NCI-H1092 (cell line): ENCODE measurements around the gene NXT1.
"Not testable (repeated sequence)": the region's sequence is repeated elsewhere in the genome, so short reads cannot be mapped to it uniquely, and the experiment has no call there.

ENCODE experiments used
- DNase-seq: peaks from one replicate; lab custom pipeline; 2025; lab: John Stamatoyannopoulos, UW

NXT1 gene

DNA sequence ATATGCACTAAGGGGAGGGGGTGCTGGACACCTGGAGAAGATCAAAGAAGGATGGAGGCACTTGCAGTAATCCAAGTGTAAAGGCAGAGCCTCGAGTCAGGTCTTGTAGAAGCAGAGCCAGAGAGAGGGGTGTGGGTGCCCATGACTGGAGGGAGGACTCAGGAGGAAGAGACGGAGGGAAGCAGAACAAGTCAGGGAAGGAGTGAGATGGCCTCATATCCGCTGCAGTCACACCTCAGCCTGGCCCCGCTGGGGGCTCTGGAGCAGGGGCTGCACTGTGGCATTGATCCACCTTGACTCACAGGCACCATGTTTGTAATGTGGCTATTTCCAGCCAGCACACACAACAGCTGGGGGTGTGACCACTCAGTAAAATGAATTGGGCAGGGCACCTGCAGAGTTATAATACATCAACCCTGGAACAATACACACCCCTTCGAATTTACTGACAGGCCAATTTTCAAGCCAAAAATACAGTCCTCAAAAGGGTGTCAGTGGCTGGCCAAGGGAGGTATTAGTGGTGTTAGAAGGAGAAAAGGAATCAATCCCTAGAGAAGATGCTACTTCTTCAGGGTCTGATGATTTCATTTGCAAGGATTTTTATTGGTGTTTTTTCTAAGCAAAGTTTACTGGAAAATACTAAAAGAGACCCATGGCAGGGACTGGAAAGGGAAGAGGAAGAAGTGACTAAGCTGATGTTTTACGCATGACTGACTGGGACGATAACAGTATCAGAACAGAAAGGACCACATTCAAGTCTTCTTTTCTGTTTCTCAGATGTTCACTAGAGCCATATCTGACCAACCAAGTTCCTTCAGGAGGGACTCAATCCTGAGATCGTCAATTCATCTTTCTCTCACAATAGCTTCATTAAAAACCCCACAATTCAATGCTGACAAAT, 18.9 kb upstream of the NXT1 start:
- no peak for DNase-seq

GRCh38 chr20:23332467-23332866, 18.1 kb upstream of the NXT1 start:
- DNase-seq, result no peak

- no peak for DNase-seq
Measured at GRCh38 chr20:23334111-23334510, 16.5 kb upstream of the NXT1 start.

DNA sequence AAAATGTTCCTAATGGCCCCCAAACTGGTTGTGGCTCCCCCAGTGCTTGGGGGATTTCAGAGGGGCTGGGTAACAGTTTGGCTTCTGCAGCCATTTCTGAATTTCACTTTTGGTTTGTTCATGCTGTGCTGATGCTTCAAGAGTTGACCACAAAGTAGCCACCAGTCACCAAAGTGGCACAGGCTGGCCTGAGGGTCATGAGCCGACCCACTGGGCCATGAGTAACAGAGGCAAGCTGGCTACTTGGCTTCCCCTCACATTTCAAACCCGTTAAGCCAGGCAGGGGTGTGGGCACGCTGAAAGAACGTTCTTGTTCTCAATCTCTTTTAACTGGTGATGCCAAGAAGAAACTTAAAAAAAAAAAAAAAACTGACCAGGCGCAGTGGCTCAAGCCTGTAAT, 15.1 kb upstream of the NXT1 start:
- DNase-seq, result no peak

- no peak for DNase-seq
Measured at GRCh38 chr20:23336476-23336875, 14.1 kb upstream of the NXT1 start.

GRCh38 chr20:23337312-23337711, 13.3 kb upstream of the NXT1 start:
- DNase-seq, result no peak

- no peak for DNase-seq
Measured at GRCh38 chr20:23339986-23340385, 10.6 kb upstream of the NXT1 start.

DNA sequence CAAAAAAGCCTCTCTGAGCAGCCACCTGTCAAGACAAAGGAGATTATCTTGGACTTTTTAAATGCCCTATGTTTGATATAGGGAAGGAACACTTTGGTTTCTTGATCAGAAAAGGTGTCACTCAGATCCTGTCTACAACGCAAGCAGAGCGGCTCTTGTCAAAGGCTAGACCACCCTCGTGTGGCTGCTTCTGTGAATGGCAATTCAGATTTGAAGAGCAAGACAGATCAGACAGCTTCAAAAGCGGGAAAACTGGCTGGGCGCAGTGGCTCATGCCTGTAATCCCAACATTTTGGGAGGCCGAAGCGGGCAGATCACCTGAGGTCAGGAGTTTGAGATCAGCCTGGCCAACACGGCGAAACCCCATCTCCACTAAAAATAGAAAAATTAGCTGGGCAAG, 10.1 kb upstream of the NXT1 start:
- DNase-seq, result peak; percentile 54

DNA sequence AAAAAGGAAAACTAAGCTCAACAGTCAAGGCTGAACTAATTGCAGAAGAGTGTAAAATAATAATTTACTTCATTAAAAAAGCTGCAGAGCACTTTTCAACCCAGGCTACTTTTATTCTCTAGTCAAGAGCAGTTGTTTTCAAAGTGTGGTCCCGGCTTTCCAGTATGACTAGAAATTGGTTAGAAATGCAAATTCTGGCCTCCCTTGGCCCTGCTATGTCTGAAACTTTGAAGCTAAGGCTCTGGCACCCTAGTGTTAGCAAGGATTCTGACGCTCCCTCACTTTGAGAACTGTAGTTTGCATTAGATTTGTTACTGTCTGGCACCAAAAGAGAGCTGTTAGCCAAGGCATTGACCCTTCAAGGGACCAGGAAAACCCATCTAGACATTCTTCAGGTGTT, 9.5 kb upstream of the NXT1 start:
- DNase-seq, result no peak

GRCh38 chr20:23343590-23343989, 7.0 kb upstream of the NXT1 start:
- no peak for DNase-seq

DNA sequence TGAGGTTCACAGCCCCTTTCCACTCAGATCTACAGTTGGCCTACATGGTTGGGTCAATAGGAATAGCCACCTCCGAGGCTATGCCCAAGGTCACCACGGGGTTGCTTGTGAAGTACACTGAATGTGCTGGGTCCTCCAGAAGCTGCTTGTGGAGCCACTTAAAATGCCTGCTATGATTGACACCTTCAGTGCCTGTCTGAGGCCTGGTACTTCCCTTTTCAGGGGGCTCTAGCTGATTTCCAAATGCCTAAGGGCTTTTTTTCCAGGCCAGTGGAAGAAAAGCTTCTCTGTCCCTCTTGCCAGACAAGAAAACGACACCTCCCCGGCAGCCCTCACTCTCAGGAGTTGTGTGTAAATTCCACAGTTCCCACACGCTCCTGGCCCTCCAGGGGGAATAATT, 6.3 kb upstream of the NXT1 start:
- no peak for DNase-seq

DNA sequence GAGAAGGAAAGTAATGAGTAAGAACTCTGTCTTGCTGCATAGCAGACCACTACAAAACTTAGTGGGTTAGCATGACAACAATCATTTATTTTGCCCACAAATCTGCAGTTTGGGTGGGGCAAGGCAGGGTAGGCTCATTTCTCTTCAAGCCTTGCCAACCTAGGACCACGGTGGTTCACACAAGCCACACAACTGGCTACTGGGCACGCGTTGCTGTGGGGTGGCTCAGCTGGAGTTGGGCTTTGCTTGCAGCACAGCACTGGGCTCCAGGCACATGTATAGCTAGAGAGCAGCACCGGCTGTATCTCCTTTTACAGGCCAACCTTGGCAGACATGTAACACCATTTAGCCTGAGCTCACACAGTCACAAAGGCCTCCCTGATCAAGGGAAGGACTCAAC, 4.6 kb upstream of the NXT1 start:
- DNase-seq, result no peak

DNA sequence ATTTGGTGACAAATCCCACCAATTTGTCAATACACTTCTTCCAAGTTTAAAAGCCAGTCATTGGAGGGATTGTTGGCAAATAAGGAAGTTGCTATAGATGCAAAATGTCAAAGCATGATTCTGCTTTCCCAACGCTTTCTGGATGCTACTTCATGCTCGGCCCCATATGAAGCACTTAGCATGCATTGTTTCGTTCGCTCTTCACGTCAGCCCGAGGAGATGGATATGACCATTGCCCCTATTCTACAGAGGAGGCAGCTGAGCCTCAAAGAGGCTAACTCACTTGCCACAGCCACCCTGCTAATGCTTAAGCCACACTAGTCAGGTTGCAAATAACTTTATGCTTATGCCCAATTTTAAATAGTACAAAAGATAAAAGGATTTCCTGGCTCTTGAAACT, 2.8 kb upstream of the NXT1 start:
- no peak for DNase-seq

GRCh38 chr20:23348510-23348909, 2.1 kb upstream of the NXT1 start:
- not testable (repeated sequence) for DNase-seq

DNA sequence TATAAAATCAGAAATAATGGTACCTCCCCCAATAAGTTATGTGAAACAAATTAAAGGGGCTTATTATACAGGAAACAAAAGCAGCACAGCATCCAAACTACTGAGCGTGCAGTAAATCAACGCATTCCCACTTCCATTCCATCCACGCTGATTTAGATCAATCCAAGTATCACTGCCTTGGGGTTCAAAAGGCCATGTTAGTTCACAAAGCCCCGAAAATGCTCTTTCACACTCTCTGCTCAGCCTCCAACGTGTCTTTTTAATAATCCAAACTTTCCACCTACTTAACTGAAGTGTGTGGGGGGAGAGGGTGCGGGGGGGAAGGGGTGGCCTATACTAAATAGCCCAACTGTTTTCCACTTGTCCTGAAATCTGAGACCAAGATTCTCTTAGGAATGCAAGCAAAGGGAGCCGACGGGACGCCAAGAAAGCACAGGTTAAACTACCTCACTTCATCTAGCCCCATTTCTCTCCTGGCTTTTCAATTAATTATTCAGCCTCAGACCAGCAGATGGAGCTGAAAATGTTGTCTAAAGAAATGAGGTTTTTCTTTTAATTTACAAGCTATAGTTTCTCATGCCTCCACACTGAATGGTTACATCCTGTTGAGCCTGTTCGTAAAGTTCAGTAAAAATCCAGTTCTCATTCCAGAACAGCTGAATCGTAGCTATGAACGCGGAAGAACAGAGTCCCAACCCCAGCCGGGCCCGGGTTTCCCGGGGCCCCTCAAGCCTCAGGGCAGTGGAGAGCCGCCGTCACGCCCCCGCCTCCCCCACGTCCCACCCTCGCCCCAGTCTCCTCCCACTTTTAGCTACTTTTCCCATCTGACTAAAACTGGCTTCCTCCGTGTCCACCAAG, 1.0 kb upstream of the NXT1 start:
- DNase-seq, result no peak

- peak; percentile 25 for DNase-seq
Measured at GRCh38 chr20:23350904-23351838, 580 bp downstream of the NXT1 start.

GRCh38 chr20:23356203-23356602, 5.6 kb downstream of the NXT1 start:
- no peak for DNase-seq

GRCh38 chr20:23357767-23358562, 7.4 kb downstream of the NXT1 start:
- peak; percentile 98 for DNase-seq

- no peak for DNase-seq
Measured at GRCh38 chr20:23358563-23358906, 7.9 kb downstream of the NXT1 start.

DNA sequence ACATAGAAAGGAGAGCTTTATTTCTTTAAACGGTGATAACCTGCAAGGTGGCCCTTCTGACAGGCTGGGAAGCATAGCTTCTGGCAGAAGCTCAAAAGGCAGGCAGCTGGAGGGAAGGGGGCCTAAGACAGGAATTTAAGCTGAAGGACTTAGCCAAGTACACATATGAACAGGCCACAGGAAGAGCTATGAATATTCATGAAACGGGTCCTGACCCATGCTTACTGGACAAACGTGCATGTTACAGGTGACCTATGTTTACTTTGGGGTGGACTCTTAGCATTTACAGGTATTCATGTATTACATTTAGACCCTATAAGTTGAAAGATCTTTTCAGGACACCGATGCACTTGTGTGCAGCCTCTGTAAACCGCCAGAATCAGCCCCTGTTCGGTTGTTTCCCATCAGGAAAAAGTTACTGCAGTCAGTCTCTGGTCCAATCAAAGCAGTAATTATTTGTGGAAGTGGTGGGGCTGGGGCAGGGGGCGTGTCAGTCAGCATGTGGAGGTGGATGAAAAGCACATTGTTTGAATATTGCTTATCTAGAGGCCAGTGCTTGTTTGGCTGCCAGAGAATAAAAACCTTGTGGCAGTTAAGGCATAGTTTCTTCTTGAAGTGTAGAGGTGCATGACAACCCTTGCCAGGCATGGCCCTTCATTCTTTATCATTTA, 8.5 kb downstream of the NXT1 start:
- DNase-seq, result no peak

DNA sequence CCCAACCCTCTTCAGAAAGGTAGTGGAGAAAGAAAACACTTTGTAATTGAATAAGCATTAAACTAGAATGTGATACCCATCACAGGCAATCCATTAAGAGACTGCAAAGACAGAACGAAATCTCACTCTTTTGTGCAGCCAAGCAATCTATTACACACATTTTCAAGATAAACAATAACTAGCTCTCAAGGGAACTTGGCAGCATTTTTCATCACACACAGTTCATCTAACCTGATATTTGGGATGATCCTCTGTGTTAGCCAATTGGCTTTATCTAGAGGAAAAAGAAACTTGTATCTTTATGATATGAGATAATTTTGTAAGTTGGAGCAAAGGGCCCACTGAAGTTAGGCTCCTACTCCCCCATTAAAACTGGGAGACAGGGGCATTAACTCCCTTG, 9.9 kb downstream of the NXT1 start:
- no peak for DNase-seq
